Activated CD4-positive, alpha-beta T cell treated with anti-CD3 and anti-CD28 coated beads, Interleukin-2, amount 10 ng/mL, durations not matched to agents 7 days and 5 days (primary cell): ENCODE results near the gene SUGCT. TPM values are rescaled to one million over a fixed set of nuclear protein-coding genes. Genes with fewer than 3 reads are reported as not detected.

Experiments
- CTCF ChIA-PET: fragments of 350-600 bp; sonication (Branson Sonifier 250); formaldehyde crosslinking; loops from one replicate; lab custom pipeline; 2021; ENCODE audit warnings: antibody characterized with exemption; lab: Charles Lee
- POLR2A ChIA-PET: fragments of 350-600 bp; sonication (Branson Sonifier 250); formaldehyde crosslinking; loops from one replicate; lab custom pipeline; 2021; ENCODE audit warnings: antibody characterized with exemption; lab: Charles Lee
- DNase-seq: peaks from one replicate; pipeline ENCODE4 v3.0.0-alpha.2; 2020
- H3K27ac Mint-ChIP-seq: one replicate; pipeline ENCODE4 v1.8.0; 2021; ENCODE audit warnings: mild to moderate bottlenecking, moderate library complexity, mixed read lengths
- H3K27me3 Mint-ChIP-seq: one replicate; pipeline ENCODE4 v1.8.0; 2021; ENCODE audit warnings: mixed read lengths
- H3K36me3 Mint-ChIP-seq: one replicate; pipeline ENCODE4 v1.8.0; 2021; ENCODE audit warnings: low read depth, mixed read lengths
- H3K4me1 Mint-ChIP-seq: one replicate; pipeline ENCODE4 v1.8.0; 2021; ENCODE audit warnings: mixed read lengths
- H3K4me3 Mint-ChIP-seq: one replicate; pipeline ENCODE4 v1.8.0; 2021; ENCODE audit warnings: mild to moderate bottlenecking, moderate library complexity, mixed read lengths
- H3K9me3 Mint-ChIP-seq: one replicate; pipeline ENCODE4 v1.8.0; 2021; ENCODE audit warnings: mixed read lengths
- total RNA-seq, 2 experiments: library from RNA; stranded (reverse); gene quantifications; one replicate each; pipeline ENCODE4 v1.2.3, GENCODE V29; 2021

The SUGCT gene
- total RNA-seq, 2 experiments from 2014 or later = not detected

GRCh38 chr7:40848541-40849221 is 713.9 kb downstream of the SUGCT start:
- Mint-ChIP-seq H3K27me3 (no peaks in the 10 kb centered on the region), H3K27ac (no peak overlapping the region), H3K4me1 (no peaks in the 10 kb centered on the region), H3K4me3 (no peak overlapping the region), H3K36me3 (no peaks in the 10 kb centered on the region), H3K9me3 (no peaks in the 10 kb centered on the region)
- ChIA-PET POLR2A (no interaction called here), CTCF (no interaction called here)
- no peak for DNase-seq

GRCh38 chr7:40850017-40850416 is 715.2 kb downstream of the SUGCT start:
- no peaks in the 10 kb centered on the region for H3K36me3 Mint-ChIP-seq
- CTCF ChIA-PET = no interaction called here
- no peaks in the 10 kb centered on the region for H3K27me3 Mint-ChIP-seq
- no peak overlapping the region for H3K4me3 Mint-ChIP-seq
- no peaks in the 10 kb centered on the region for H3K9me3 Mint-ChIP-seq
- no peak for DNase-seq
- H3K4me1 Mint-ChIP-seq = no peaks in the 10 kb centered on the region
- POLR2A ChIA-PET = no interaction called here
- no peak overlapping the region for H3K27ac Mint-ChIP-seq

GRCh38 chr7:40851001-40851400 is 716.2 kb downstream of the SUGCT start:
- ChIA-PET POLR2A (no interaction called here), CTCF (no interaction called here)
- Mint-ChIP-seq H3K4me3 (no peak overlapping the region), H3K27ac (no peak overlapping the region), H3K9me3 (no peaks in the 10 kb centered on the region), H3K36me3 (no peaks in the 10 kb centered on the region), H3K27me3 (no peaks in the 10 kb centered on the region), H3K4me1 (no peaks in the 10 kb centered on the region)
- DNase-seq = no peak

- ChIA-PET CTCF (interaction anchor here (1.0 kb wide), 1 partner anchor 832 kb away, joined by 5 read pairs; no protein-coding TSS in a partner anchor), POLR2A (no interaction called here)
- Mint-ChIP-seq H3K36me3 (no peaks in the 10 kb centered on the region), H3K4me3 (no peak overlapping the region), H3K27ac (no peak overlapping the region), H3K4me1 (no peaks in the 10 kb centered on the region), H3K27me3 (no peaks in the 10 kb centered on the region), H3K9me3 (no peaks in the 10 kb centered on the region)
- DNase-seq = no peak
These were observed 724.3 kb downstream of the SUGCT start for GRCh38 chr7:40859076-40859475.

- no peak overlapping the region for H3K4me3 Mint-ChIP-seq
- CTCF ChIA-PET = no interaction called here
- no peaks in the 10 kb centered on the region for H3K9me3 Mint-ChIP-seq
- no peak overlapping the region for H3K27ac Mint-ChIP-seq
- DNase-seq = no peak
- POLR2A ChIA-PET = no interaction called here
- no peaks in the 10 kb centered on the region for H3K36me3 Mint-ChIP-seq
- H3K4me1 Mint-ChIP-seq = no peaks in the 10 kb centered on the region
- H3K27me3 Mint-ChIP-seq = no peaks in the 10 kb centered on the region
These were observed 725.2 kb downstream of the SUGCT start for GRCh38 chr7:40859965-40860543.

- DNase-seq = no peak
- Mint-ChIP-seq H3K27ac (no peak overlapping the region), H3K4me3 (no peak overlapping the region), H3K27me3 (no peaks in the 10 kb centered on the region), H3K9me3 (no peaks in the 10 kb centered on the region), H3K36me3 (no peaks in the 10 kb centered on the region), H3K4me1 (no peaks in the 10 kb centered on the region)
- POLR2A ChIA-PET = no interaction called here
- CTCF ChIA-PET = no interaction called here
These were observed 730.8 kb downstream of the SUGCT start for GRCh38 chr7:40865441-40866233.

GRCh38 chr7:40866601-40867000 is 731.8 kb downstream of the SUGCT start:
- no peak for DNase-seq
- no peaks in the 10 kb centered on the region for H3K36me3 Mint-ChIP-seq
- ChIA-PET POLR2A (no interaction called here), CTCF (no interaction called here)
- no peak overlapping the region for H3K27ac Mint-ChIP-seq
- no peaks in the 10 kb centered on the region for H3K4me1 Mint-ChIP-seq
- no peaks in the 10 kb centered on the region for H3K9me3 Mint-ChIP-seq
- H3K4me3 Mint-ChIP-seq = no peak overlapping the region
- H3K27me3 Mint-ChIP-seq = no peaks in the 10 kb centered on the region

- ChIA-PET POLR2A (no interaction called here), CTCF (no interaction called here)
- Mint-ChIP-seq H3K27ac (no peak overlapping the region), H3K36me3 (no peaks in the 10 kb centered on the region), H3K4me3 (no peak overlapping the region), H3K9me3 (no peaks in the 10 kb centered on the region), H3K27me3 (no peaks in the 10 kb centered on the region), H3K4me1 (no peaks in the 10 kb centered on the region)
- DNase-seq = no peak
These were observed 735.3 kb downstream of the SUGCT start for GRCh38 chr7:40870108-40870507.

GRCh38 chr7:40873248-40873647 is 738.4 kb downstream of the SUGCT start:
- DNase-seq = no peak
- Mint-ChIP-seq H3K36me3 (no peaks in the 10 kb centered on the region), H3K9me3 (no peaks in the 10 kb centered on the region), H3K4me3 (no peak overlapping the region), H3K27ac (no peak overlapping the region), H3K27me3 (no peaks in the 10 kb centered on the region), H3K4me1 (no peaks in the 10 kb centered on the region)
- POLR2A ChIA-PET = no interaction called here
- CTCF ChIA-PET = no interaction called here

- Mint-ChIP-seq H3K36me3 (no peaks in the 10 kb centered on the region), H3K9me3 (no peaks in the 10 kb centered on the region), H3K27ac (no peak overlapping the region), H3K4me1 (no peaks in the 10 kb centered on the region), H3K4me3 (no peak overlapping the region), H3K27me3 (no peaks in the 10 kb centered on the region)
- ChIA-PET CTCF (no interaction called here), POLR2A (no interaction called here)
- DNase-seq = no peak
These were observed 740.0 kb downstream of the SUGCT start for GRCh38 chr7:40874756-40875155.

- ChIA-PET CTCF (no interaction called here), POLR2A (no interaction called here)
- Mint-ChIP-seq H3K27me3 (no peaks in the 10 kb centered on the region), H3K4me3 (no peak overlapping the region), H3K27ac (no peak overlapping the region), H3K9me3 (no peaks in the 10 kb centered on the region), H3K36me3 (no peaks in the 10 kb centered on the region), H3K4me1 (no peaks in the 10 kb centered on the region)
- no peak for DNase-seq
These were observed 741.8 kb downstream of the SUGCT start for GRCh38 chr7:40876601-40877000.

GRCh38 chr7:40879941-40880543 is 745.2 kb downstream of the SUGCT start:
- Mint-ChIP-seq H3K9me3 (no peaks in the 10 kb centered on the region), H3K4me1 (no peaks in the 10 kb centered on the region), H3K27ac (no peak overlapping the region), H3K4me3 (no peak overlapping the region), H3K27me3 (no peaks in the 10 kb centered on the region), H3K36me3 (no peaks in the 10 kb centered on the region)
- no peak for DNase-seq
- CTCF ChIA-PET = no interaction called here
- POLR2A ChIA-PET = no interaction called here

- DNase-seq = no peak
- H3K27ac Mint-ChIP-seq = no peak overlapping the region
- ChIA-PET POLR2A (no interaction called here), CTCF (no interaction called here)
- H3K36me3 Mint-ChIP-seq = no peaks in the 10 kb centered on the region
- H3K4me3 Mint-ChIP-seq = no peak overlapping the region
- no peaks in the 10 kb centered on the region for H3K27me3 Mint-ChIP-seq
- H3K9me3 Mint-ChIP-seq = no peaks in the 10 kb centered on the region
- H3K4me1 Mint-ChIP-seq = no peaks in the 10 kb centered on the region
These were observed 745.8 kb downstream of the SUGCT start for GRCh38 chr7:40880581-40880980.
